Measurements from ENCODE around the gene MTMR4. TPM values are rescaled to one million over a fixed set of nuclear protein-coding genes. Genes with fewer than 3 reads are reported as not detected.
A peak's percentile ranks its signal among the peaks of the same experiment; 100 is the strongest.

MTMR4 gene
- total RNA-seq, 1 donor from 2014 or later: 62.4 TPM

DNA sequence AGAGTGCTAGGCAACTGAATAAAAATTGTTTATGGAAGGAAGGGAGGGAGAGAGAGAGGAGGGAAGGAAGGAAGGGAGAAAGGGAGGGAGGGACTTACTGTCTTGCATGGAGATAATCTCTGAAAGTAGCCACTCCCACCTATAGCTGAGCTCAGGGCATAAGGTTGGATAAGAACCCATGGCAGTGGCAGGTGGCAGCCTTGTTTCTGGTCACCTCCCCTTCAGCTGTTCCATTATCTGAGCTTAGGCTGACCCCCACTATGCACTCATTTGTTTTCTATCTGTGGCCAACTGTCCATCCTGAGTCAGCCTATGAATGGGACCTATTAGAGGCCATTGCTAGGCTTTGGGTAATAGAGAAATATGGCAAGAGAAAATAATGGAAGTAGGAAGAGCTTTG is 25.3 kb upstream of the MTMR4 start:
- H3K36me3 ChIP-seq (ENCODE audit: control insufficient read depth, insufficient read depth, low read length): no peaks in the 10 kb centered on the region
- FAIRE-seq (no peak), DNase-seq (ENCODE audit: low read depth) (no peak)
- H3K27me3 ChIP-seq (ENCODE audit: control insufficient read depth, insufficient read depth, low read length): peaks cover 2% of the 10 kb centered on the region
- TF ChIP-seq, protein P1, sequence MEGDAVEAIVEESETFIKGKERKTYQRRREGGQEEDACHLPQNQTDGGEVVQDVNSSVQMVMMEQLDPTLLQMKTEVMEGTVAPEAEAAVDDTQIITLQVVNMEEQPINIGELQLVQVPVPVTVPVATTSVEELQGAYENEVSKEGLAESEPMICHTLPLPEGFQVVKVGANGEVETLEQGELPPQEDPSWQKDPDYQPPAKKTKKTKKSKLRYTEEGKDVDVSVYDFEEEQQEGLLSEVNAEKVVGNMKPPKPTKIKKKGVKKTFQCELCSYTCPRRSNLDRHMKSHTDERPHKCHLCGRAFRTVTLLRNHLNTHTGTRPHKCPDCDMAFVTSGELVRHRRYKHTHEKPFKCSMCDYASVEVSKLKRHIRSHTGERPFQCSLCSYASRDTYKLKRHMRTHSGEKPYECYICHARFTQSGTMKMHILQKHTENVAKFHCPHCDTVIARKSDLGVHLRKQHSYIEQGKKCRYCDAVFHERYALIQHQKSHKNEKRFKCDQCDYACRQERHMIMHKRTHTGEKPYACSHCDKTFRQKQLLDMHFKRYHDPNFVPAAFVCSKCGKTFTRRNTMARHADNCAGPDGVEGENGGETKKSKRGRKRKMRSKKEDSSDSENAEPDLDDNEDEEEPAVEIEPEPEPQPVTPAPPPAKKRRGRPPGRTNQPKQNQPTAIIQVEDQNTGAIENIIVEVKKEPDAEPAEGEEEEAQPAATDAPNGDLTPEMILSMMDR (IDR thresholded peaks at IDR 0.05; ENCODE audit: insufficient read depth, low read length, severe bottlenecking): no peak
- no peak overlapping the region for H3K4me3 ChIP-seq (ENCODE audit: low read depth, low read length)

- TF ChIP-seq, protein P1 (IDR thresholded peaks at IDR 0.05; ENCODE audit: insufficient read depth, low read length, severe bottlenecking): no peak
- peaks cover 2% of the 10 kb centered on the region for H3K27me3 ChIP-seq (ENCODE audit: control insufficient read depth, insufficient read depth, low read length)
- FAIRE-seq (no peak), DNase-seq (ENCODE audit: low read depth) (no peak)
- no peak overlapping the region for H3K4me3 ChIP-seq (ENCODE audit: low read depth, low read length)
- no peaks in the 10 kb centered on the region for H3K36me3 ChIP-seq (ENCODE audit: control insufficient read depth, insufficient read depth, low read length)
Measured at GRCh38 chr17:58538811-58539409, 24.5 kb upstream of the MTMR4 start.

DNA sequence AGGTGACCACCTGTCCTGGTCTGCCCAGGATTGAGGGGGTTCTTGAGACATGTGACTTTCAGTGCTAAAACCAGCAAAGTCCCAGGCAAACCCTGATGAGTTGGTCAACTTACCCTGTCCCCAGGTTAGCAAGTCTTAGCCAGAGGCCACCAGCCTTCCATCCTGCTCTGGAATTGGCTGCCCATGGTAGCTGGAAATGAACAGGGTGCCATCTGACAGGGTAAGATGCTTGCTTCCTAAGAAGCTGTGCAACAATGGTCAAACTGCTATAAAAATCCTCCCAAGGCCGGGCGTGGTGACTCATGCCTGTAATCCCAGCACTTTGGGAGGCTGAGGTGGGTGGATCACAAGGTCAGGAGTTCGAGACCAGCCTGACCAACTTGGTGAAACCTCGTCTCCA is 22.8 kb upstream of the MTMR4 start:
- DNase-seq (ENCODE audit: low read depth): no peak

DNA sequence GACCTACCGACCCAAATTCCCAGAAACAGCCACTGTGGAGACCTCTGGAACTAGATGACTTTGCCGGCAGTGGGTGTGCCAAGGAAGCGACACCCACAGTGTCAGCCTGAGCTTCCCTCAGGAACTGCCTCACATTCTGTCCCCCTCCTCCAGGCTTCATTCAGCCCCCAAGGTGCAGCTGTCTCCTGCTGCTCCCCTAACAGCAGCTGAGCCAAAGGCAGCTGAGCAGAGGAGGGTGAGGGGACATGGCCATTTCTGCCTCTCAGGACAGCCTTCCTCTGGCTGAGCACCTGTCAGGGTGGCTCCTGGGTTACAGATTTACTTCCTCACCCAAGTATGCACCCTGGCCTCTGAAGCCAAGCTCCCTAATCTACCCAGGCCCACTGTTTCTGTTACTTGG is 22.1 kb upstream of the MTMR4 start:
- H3K4me3 ChIP-seq (ENCODE audit: low read depth, low read length): no peak overlapping the region
- no peaks in the 10 kb centered on the region for H3K36me3 ChIP-seq (ENCODE audit: control insufficient read depth, insufficient read depth, low read length)
- TF ChIP-seq, protein P1 (IDR thresholded peaks at IDR 0.05; ENCODE audit: insufficient read depth, low read length, severe bottlenecking): no peak
- peaks cover 3% of the 10 kb centered on the region for H3K27me3 ChIP-seq (ENCODE audit: control insufficient read depth, insufficient read depth, low read length)
- DNase-seq (ENCODE audit: low read depth) (no peak), FAIRE-seq (no peak)

More for the DNA sequence above, 22.8 kb upstream of the MTMR4 start:
- H3K27me3 ChIP-seq (ENCODE audit: control insufficient read depth, insufficient read depth, low read length): peaks cover 3% of the 10 kb centered on the region
- TF ChIP-seq, protein P1 (IDR thresholded peaks at IDR 0.05; ENCODE audit: insufficient read depth, low read length, severe bottlenecking): no peak
- peak; percentile 32 for FAIRE-seq
- H3K36me3 ChIP-seq (ENCODE audit: control insufficient read depth, insufficient read depth, low read length): no peaks in the 10 kb centered on the region
- H3K4me3 ChIP-seq (ENCODE audit: low read depth, low read length): no peak overlapping the region

- TF ChIP-seq, protein P1 (IDR thresholded peaks at IDR 0.05; ENCODE audit: insufficient read depth, low read length, severe bottlenecking): no peak
- H3K4me3 ChIP-seq (ENCODE audit: low read depth, low read length): no peak overlapping the region
- H3K27me3 ChIP-seq (ENCODE audit: control insufficient read depth, insufficient read depth, low read length): peaks cover 3% of the 10 kb centered on the region
- no peaks in the 10 kb centered on the region for H3K36me3 ChIP-seq (ENCODE audit: control insufficient read depth, insufficient read depth, low read length)
- peak; percentile 32 for DNase-seq (ENCODE audit: low read depth)
- FAIRE-seq: no peak
Measured at GRCh38 chr17:58535431-58535830, 21.0 kb upstream of the MTMR4 start.

DNA sequence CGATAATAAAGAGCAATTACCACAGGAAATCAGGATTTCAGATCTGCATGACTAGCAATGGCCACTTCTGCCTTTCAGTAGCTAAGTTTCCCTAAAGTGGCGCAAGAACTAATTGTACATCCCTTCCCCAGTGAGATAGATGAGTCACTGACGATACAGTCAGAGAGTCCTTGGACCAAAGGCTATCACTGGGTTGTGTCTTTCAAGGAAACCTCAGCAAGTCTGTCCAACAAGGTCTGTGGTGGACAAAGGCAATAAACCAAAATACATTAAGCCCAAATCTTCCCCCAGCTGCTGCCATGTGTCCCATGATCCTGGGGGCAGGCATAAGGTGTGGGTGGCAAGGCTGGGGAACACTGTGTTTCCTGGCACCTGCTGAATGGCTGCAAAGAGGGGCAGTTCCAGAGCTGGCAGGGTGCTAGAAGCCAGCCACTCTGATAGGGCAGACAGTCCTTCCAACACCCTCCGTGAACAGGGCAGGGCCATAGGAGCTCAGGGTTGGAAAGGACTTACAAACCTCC is 20.5 kb upstream of the MTMR4 start:
- no peaks in the 10 kb centered on the region for H3K36me3 ChIP-seq (ENCODE audit: control insufficient read depth, insufficient read depth, low read length)
- TF ChIP-seq, protein P1 (IDR thresholded peaks at IDR 0.05; ENCODE audit: insufficient read depth, low read length, severe bottlenecking): no peak
- FAIRE-seq (peak; percentile 62), DNase-seq (ENCODE audit: low read depth) (peak; percentile 72)
- peaks cover 3% of the 10 kb centered on the region for H3K27me3 ChIP-seq (ENCODE audit: control insufficient read depth, insufficient read depth, low read length)
- H3K4me3 ChIP-seq (ENCODE audit: low read depth, low read length): no peak overlapping the region

All from bronchial epithelial cell (primary cell).